Measurements from ENCODE around the gene ROR2.

GRCh38 chr9:91880378-91880972 lies 69.6 kb downstream of the ROR2 start:
- TF ChIP-seq CSRNP3 (CRISPR knock-in tag; IDR thresholded peaks at IDR 0.05) (no peak), PATZ1 (CRISPR knock-in tag; IDR thresholded peaks at IDR 0.05; ENCODE audit: borderline replicate concordance) (no peak), ZFP3 (CRISPR knock-in tag; IDR thresholded peaks at IDR 0.05) (no peak), POU6F1 (CRISPR knock-in tag; IDR thresholded peaks at IDR 0.05; ENCODE audit: borderline replicate concordance, low read depth) (no peak), ZFP30 (CRISPR knock-in tag; IDR thresholded peaks at IDR 0.05) (no peak), GLIS3 (CRISPR knock-in tag; IDR thresholded peaks at IDR 0.05) (no peak), ZNF70 (CRISPR knock-in tag; IDR thresholded peaks at IDR 0.05) (no peak), RARB (CRISPR knock-in tag; IDR thresholded peaks at IDR 0.05) (no peak), BACH2 (CRISPR knock-in tag; IDR thresholded peaks at IDR 0.05; ENCODE audit: borderline replicate concordance) (no peak), ARNTL (CRISPR knock-in tag; IDR thresholded peaks at IDR 0.05; ENCODE audit: borderline replicate concordance, low read depth) (no peak), ZC3H10 (CRISPR knock-in tag; IDR thresholded peaks at IDR 0.05) (no peak)

All from SK-N-SH treated with all-trans-retinoic acid at 6 μM for 48 hours (cell line).